ENCODE measurements around the gene SLC25A45.
A peak's percentile ranks its signal among the peaks of the same experiment; 100 is the strongest.

SLC25A45 gene

GRCh38 chr11:65422633-65423515 lies 40.4 kb upstream of the SLC25A45 start, which contains the start of gene NEAT1:
TSS of gene NEAT1 (plus strand) at chr11:65422798.
- no peaks in the 10 kb centered on the region for H3K9me3 ChIP-seq
- peaks cover 47 to 51% (median 48%) of the 10 kb centered on the region in 3 donors for H3K36me3 ChIP-seq
- H3K27me3 ChIP-seq: no peaks in the 10 kb centered on the region
- peak; percentile 97 to 98 for DNase-seq
- H3K27ac ChIP-seq: peak within 1 kb of the TSS; percentile 94 to 99
- peak within 1 kb of the TSS; percentile 67 to 97 for H3K4me3 ChIP-seq
- H3K4me1 ChIP-seq: peaks cover 0 to 49% (median 37%) of the 10 kb centered on the region in 4 donors
- TF ChIP-seq CTCF (IDR thresholded peaks at IDR 0.05): peak in 1 of 2 experiments; percentile 21
- intact Hi-C loops (cut with DNase I; ENCODE audit: low total_unique reads): loop anchor here (5.0 kb wide), 1 partner anchor 49 kb away; no protein-coding TSS in a partner anchor

- peaks cover 0 to 49% (median 39%) of the 10 kb centered on the region in 4 donors for H3K4me1 ChIP-seq
- intact Hi-C loops (cut with DNase I; ENCODE audit: low total_unique reads): loop anchor here (5.0 kb wide), 1 partner anchor 50 kb away; no protein-coding TSS in a partner anchor
These were observed 39.6 kb upstream of the SLC25A45 start for GRCh38 chr11:65421794-65422632.

GRCh38 chr11:65420979-65421793 lies 38.7 kb upstream of the SLC25A45 start:
- Histone ChIP-seq H3K4me1 (peaks cover 0 to 54% (median 45%) of the 10 kb centered on the region in 4 donors), H3K36me3 (peaks cover 30 to 34% (median 31%) of the 10 kb centered on the region in 3 donors), H3K4me3 (peak overlapping the region; percentile 67 to 97), H3K9me3 (no peaks in the 10 kb centered on the region), H3K27me3 (no peaks in the 10 kb centered on the region), H3K27ac (peak overlapping the region; percentile 94 to 99)
- DNase-seq: peak; percentile 98
- intact Hi-C loops (cut with DNase I; ENCODE audit: low total_unique reads): loop anchor here (5.0 kb wide), 1 partner anchor 51 kb away; no protein-coding TSS in a partner anchor
- no peak for TF ChIP-seq CTCF (IDR thresholded peaks at IDR 0.05)

More at GRCh38 chr11:65421794-65422632, 39.6 kb upstream of the SLC25A45 start:
- Histone ChIP-seq H3K36me3 (peaks cover 38 to 42% (median 39%) of the 10 kb centered on the region in 3 donors), H3K4me3 (peak overlapping the region; percentile 67 to 97), H3K27ac (peak overlapping the region; percentile 94 to 99), H3K9me3 (no peaks in the 10 kb centered on the region), H3K27me3 (no peaks in the 10 kb centered on the region)
- DNase-seq: peak; percentile 94 to 99
- TF ChIP-seq CTCF (IDR thresholded peaks at IDR 0.05): no peak

- DNase-seq: no peak
- Histone ChIP-seq H3K36me3 (peaks cover 24 to 27% (median 24%) of the 10 kb centered on the region in 3 donors), H3K9me3 (no peaks in the 10 kb centered on the region), H3K4me1 (peaks cover 0 to 59% (median 50%) of the 10 kb centered on the region in 4 donors), H3K4me3 (peak overlapping the region; percentile 67 to 97), H3K27ac (peak overlapping the region; percentile 94 to 99), H3K27me3 (no peaks in the 10 kb centered on the region)
- no peak for TF ChIP-seq CTCF (IDR thresholded peaks at IDR 0.05)
- intact Hi-C loops (cut with DNase I; ENCODE audit: low total_unique reads): loop anchor here (5.0 kb wide), 1 partner anchor 52 kb away; no protein-coding TSS in a partner anchor
These were observed 38.1 kb upstream of the SLC25A45 start for GRCh38 chr11:65420506-65420905.
